A673 (cell line): ENCODE results near the gene PLXDC2. TPM values are rescaled to one million over a fixed set of nuclear protein-coding genes. Genes with fewer than 3 reads are reported as not detected.
A peak's percentile ranks its signal among the peaks of the same experiment; 100 is the strongest.
"Not testable (repeated sequence)": the region's sequence is repeated elsewhere in the genome, so short reads cannot be mapped to it uniquely, and the experiment has no call there.

Source experiments
- BruUV-seq: library from RNA; stranded (reverse); fragments of 400-500 nt; replicated peaks from 2 replicates; lab custom pipeline; 2021; lab: Mats Ljungman, UMichigan
- CTCF ChIA-PET: fragments of 300-600 bp; sonication (Branson Sonifier 250); formaldehyde crosslinking; loops from one replicate; lab custom pipeline; 2022; ENCODE audit warnings: antibody characterized with exemption; lab: Charles Lee
- POLR2A ChIA-PET: fragments of 300-600 bp; sonication (Branson Sonifier 250); formaldehyde crosslinking; loops from one replicate; lab custom pipeline; 2022; ENCODE audit warnings: antibody characterized with exemption; ENCODE audit not compliant: low non-redundant PET; lab: Charles Lee
- DNase-seq: peaks from one replicate; pipeline ENCODE4 v3.0.0-alpha.2; 2015; ENCODE audit warnings: low spot score
- H3K27ac ChIP-seq: fragments of 200-600 bp; sonication (generic); 2 replicates; pipeline ENCODE4 v1.5.1; 2016; ENCODE audit warnings: mixed run types, low read depth, mild to moderate bottlenecking, mixed read lengths, antibody characterized with exemption, low read length; ENCODE audit not compliant: poor library complexity, severe bottlenecking
- H3K27me3 ChIP-seq: fragments of 200-600 bp; sonication (generic); replicated peaks from 2 replicates; pipeline ENCODE4 v1.6.1; 2017; ENCODE audit warnings: mixed run types, low read depth, mild to moderate bottlenecking, mixed read lengths, antibody characterized with exemption, low read length; ENCODE audit not compliant: insufficient read depth, poor library complexity
- H3K36me3 ChIP-seq: fragments of 200-600 bp; sonication (generic); 2 replicates; pipeline ENCODE4 v1.6.1; 2016; ENCODE audit warnings: mixed run types, mild to moderate bottlenecking, mixed read lengths, antibody characterized with exemption, low read length; ENCODE audit not compliant: insufficient read depth, poor library complexity, severe bottlenecking
- H3K4me1 ChIP-seq: fragments of 200-600 bp; sonication (generic); 2 replicates; pipeline ENCODE4 v1.6.1; 2017; ENCODE audit warnings: mixed run types, mild to moderate bottlenecking, mixed read lengths, antibody characterized with exemption, low read length; ENCODE audit not compliant: insufficient read depth, poor library complexity, severe bottlenecking
- H3K4me3 ChIP-seq: fragments of 200-600 bp; sonication (generic); 2 replicates; pipeline ENCODE4 v1.5.1; 2016; ENCODE audit warnings: low read depth, mixed run types, mild to moderate bottlenecking, mixed read lengths, low read length; ENCODE audit not compliant: poor library complexity, severe bottlenecking
- H3K9me3 ChIP-seq: fragments of 200-600 bp; sonication (generic); 2 replicates; pipeline ENCODE4 v1.6.1; 2016; ENCODE audit warnings: mixed run types, low read depth, mild to moderate bottlenecking, mixed read lengths, antibody characterized with exemption, low read length; ENCODE audit not compliant: poor library complexity, severe bottlenecking
- CTCF ChIP-seq: fragments of 300-800, 200-600 bp; sonication (generic); conservative IDR thresholded peaks from 2 replicates; pipeline ENCODE4 v1.5.1; 2017; ENCODE audit warnings: low read depth, mild to moderate bottlenecking, antibody characterized with exemption, low read length, moderate library complexity, mixed read lengths
- EZH2 ChIP-seq: fragments of 200-600 bp; sonication (generic); IDR thresholded peaks from 2 replicates; pipeline ENCODE4 v1.6.1; 2017; ENCODE audit warnings: borderline replicate concordance, low read depth, mild to moderate bottlenecking, mixed read lengths, antibody characterized with exemption, low read length; ENCODE audit not compliant: poor library complexity, severe bottlenecking
- intact Hi-C: fragments of 100-400 bp; cut with micrococcal nuclease; formaldehyde crosslinking; loops from one replicate; pipeline ENCODE4 v1.10.0; 2022; ENCODE audit not compliant: unreplicated experiment
- total RNA-seq: library from RNA; stranded (reverse); gene quantifications from 2 replicates; pipeline ENCODE4 v1.2.3, GENCODE V29; 2021

PLXDC2 gene
- total RNA-seq, 1 experiment from 2014 or later = 74.8 TPM

- H3K27me3 ChIP-seq = no peaks in the 10 kb centered on the region
- TF ChIP-seq EZH2 (no peak), CTCF (no peak)
- intact Hi-C loops = no loop called here
- POLR2A ChIA-PET = no interaction called here
- H3K9me3 ChIP-seq = no peaks in the 10 kb centered on the region
- H3K4me3 ChIP-seq = no peak overlapping the region
- H3K36me3 ChIP-seq = no peaks in the 10 kb centered on the region
- CTCF ChIA-PET = no interaction called here
- peaks cover 15% of the 10 kb centered on the region for H3K4me1 ChIP-seq
- DNase-seq = peak; percentile 29
- H3K27ac ChIP-seq = no peak overlapping the region
- BruUV-seq = no TSS peak
Observed at GRCh38 chr10:19987931-19988330, 171.7 kb downstream of the PLXDC2 start.

DNA sequence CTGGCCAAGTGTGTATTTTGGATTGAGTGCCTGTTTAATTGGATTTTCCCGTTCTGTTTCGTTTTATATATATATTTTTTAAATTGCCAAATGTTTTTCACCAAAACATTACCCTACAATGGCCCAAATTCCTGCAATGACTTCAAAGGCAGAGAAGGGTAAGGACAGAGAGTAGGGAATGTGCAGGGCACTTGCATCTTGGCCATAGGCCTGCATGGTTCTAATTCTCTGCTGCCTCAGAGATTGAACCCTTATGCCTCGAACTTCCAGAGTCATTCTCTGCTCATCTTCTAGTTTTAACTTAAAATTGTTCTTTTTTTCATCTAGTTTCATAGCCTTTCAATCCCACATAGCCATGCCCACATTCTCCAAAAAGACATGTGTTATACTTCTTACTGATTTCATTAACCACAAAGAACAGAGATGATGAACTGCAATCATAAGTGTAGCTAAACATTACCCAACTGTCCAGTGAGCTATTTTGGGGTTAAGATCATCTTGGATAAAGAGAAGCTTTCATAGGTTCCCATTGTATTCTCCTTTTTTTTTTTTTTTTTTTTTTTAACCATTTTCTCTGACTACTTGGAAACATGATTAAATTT, 177.6 kb downstream of the PLXDC2 start:
- no peak overlapping the region for H3K27ac ChIP-seq
- no peaks in the 10 kb centered on the region for H3K9me3 ChIP-seq
- H3K27me3 ChIP-seq = no peaks in the 10 kb centered on the region
- H3K4me1 ChIP-seq = peaks cover 10% of the 10 kb centered on the region
- POLR2A ChIA-PET = no interaction called here
- no TSS peak for BruUV-seq
- intact Hi-C loops = no loop called here
- DNase-seq = no peak
- H3K4me3 ChIP-seq = no peak overlapping the region
- H3K36me3 ChIP-seq = no peaks in the 10 kb centered on the region
- CTCF ChIA-PET = no interaction called here
- TF ChIP-seq CTCF (no peak), EZH2 (no peak)

GRCh38 chr10:19998482-19998881, 182.2 kb downstream of the PLXDC2 start:
- ChIA-PET CTCF (no interaction called here), POLR2A (interaction anchor here (0.5 kb wide), 1 partner anchor 50 kb away, joined by 3 read pairs; no protein-coding TSS in a partner anchor)
- intact Hi-C loops = no loop called here
- Histone ChIP-seq H3K9me3 (no peaks in the 10 kb centered on the region), H3K27me3 (no peaks in the 10 kb centered on the region), H3K4me1 (peaks cover 10% of the 10 kb centered on the region), H3K36me3 (peaks cover 6% of the 10 kb centered on the region), H3K4me3 (no peak overlapping the region), H3K27ac (no peak overlapping the region)
- no peak for DNase-seq
- no TSS peak for BruUV-seq
- TF ChIP-seq EZH2 = no peak

DNA sequence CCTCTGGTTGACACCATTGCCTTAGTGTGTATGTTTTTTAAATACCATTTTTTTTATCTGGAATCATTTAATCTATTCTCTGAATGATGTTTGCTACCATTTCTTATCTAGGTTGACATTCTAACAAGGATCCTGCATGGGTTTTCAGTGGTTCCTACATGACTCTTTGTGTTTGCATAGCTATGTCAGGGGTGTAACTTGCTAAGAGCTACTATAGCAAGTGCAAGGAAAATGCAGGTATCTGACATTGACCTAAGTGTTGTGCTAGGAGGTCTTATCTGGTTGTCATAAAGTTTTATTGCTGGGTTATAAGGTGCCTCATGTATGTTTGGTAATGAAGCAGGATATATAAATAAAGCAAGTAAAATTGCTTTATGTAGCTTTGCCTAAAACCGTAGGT, 183.2 kb downstream of the PLXDC2 start:
- ChIA-PET POLR2A (no interaction called here), CTCF (no interaction called here)
- peaks cover 17% of the 10 kb centered on the region for H3K4me1 ChIP-seq
- no peak overlapping the region for H3K27ac ChIP-seq
- no peak for TF ChIP-seq EZH2
- no peak for TF ChIP-seq CTCF
- no TSS peak for BruUV-seq
- H3K36me3 ChIP-seq = peaks cover 6% of the 10 kb centered on the region
- no peaks in the 10 kb centered on the region for H3K27me3 ChIP-seq
- DNase-seq = no peak
- no peak overlapping the region for H3K4me3 ChIP-seq
- H3K9me3 ChIP-seq = no peaks in the 10 kb centered on the region
- intact Hi-C loops = no loop called here

DNA sequence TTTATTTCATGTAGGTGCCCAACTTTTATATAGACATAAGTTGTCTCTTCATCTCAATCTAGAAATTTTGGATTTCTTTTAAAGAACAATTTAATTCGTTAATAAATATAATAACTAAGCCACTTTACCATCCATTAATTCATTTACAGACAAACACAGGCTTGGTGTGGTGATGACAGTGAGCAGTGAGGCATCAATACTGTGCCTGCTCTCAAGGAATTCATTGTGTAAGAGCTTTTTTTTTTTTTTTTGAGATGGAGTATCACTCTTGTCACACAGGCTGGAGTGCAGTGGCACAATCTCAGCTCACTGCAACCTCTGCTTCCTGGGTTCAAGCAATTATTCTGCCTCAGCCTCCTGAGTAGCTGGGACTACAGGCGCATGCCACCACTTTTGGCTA, 185.8 kb downstream of the PLXDC2 start:
- POLR2A ChIA-PET, DNase-seq, H3K4me3 ChIP-seq, intact Hi-C loops, H3K27me3 ChIP-seq, H3K27ac ChIP-seq, BruUV-seq, H3K36me3 ChIP-seq, H3K9me3 ChIP-seq, CTCF ChIA-PET: not testable (repeated sequence)
- H3K4me1 ChIP-seq = peaks cover 23% of the 10 kb centered on the region
